PFSK-1 (cell line): ENCODE measurements around the gene PRPH2.

Source experiments
- FOXP2 ChIP-seq: optimal IDR thresholded peaks from 2 replicates; pipeline ENCODE3; 2011; ENCODE audit warnings: borderline replicate concordance, control low read depth, inconsistent platforms; ENCODE audit not compliant: insufficient read depth; ENCODE audit errors: extremely low read length, extremely low read depth
- POLR2AphosphoS5 ChIP-seq: IDR thresholded peaks from 2 replicates; pipeline ENCODE4 v1.6.1; 2012; ENCODE audit warnings: low read depth, mild to moderate bottlenecking, control low read depth, low read length, moderate library complexity
- SIN3A ChIP-seq: IDR thresholded peaks from 2 replicates; pipeline ENCODE4 v1.6.1; 2012; ENCODE audit warnings: mild to moderate bottlenecking, low read length, moderate library complexity, borderline replicate concordance; ENCODE audit not compliant: insufficient read depth
- TAF1 ChIP-seq: IDR thresholded peaks from 2 replicates; pipeline ENCODE4 v1.6.1; 2012; ENCODE audit warnings: low read length, control low read depth, borderline replicate concordance; ENCODE audit not compliant: insufficient read depth
- TF ChIP-seq, protein P1 (sequence below), 2 experiments: IDR thresholded peaks; 2 replicates each; pipeline versions ENCODE4 v1.6.1 to v1.8.0; 2011 to 2012; ENCODE audit warnings: low read depth in 2 of 2, low read length in 2 of 2, control low read depth in 1 of 2, inconsistent platforms in 1 of 2, mild to moderate bottlenecking in 1 of 2, moderate library complexity in 1 of 2; ENCODE audit not compliant: insufficient read depth in 1 of 2

PRPH2 gene

DNA sequence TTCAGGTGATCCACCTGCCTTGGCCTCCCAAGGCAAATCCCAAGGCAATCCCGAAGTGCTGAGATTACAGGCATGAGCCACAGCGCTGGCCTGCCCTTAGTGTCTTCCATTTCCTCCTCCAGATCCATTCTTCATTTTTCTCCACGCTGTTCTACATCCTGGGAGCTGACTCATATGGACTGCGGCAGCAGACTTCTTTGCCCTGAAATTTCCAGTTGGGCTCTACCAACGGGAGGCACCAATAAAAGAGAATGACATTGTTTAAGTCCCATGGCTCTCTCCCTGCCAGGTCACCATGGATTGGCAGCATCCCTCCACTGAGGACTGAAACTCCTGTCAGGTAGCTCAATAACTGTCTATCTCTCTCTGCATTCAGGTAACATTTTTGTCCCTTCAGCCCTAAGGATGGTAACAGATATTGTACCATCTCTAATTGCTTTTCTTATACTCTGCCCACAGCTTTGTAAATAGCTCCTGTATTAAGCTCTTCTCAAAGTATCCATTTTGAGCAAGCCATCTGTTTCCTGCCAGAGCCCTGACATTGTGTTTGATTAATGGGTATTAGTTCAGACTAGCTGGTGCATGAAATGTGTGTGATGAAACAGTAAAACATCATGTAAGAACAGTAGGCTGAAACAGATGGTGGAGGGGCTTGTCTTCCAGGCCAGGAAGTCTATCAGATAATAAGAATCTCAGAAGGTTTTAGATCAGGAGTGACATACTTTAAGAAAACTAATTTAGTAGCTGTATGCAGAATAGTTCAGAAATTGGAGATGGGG is 19.9 kb upstream of the PRPH2 start:
- TF ChIP-seq SIN3A (no peak), POLR2AphosphoS5 (no peak), TAF1 (no peak), FOXP2 (no peak)
- TF ChIP-seq, protein P1, sequence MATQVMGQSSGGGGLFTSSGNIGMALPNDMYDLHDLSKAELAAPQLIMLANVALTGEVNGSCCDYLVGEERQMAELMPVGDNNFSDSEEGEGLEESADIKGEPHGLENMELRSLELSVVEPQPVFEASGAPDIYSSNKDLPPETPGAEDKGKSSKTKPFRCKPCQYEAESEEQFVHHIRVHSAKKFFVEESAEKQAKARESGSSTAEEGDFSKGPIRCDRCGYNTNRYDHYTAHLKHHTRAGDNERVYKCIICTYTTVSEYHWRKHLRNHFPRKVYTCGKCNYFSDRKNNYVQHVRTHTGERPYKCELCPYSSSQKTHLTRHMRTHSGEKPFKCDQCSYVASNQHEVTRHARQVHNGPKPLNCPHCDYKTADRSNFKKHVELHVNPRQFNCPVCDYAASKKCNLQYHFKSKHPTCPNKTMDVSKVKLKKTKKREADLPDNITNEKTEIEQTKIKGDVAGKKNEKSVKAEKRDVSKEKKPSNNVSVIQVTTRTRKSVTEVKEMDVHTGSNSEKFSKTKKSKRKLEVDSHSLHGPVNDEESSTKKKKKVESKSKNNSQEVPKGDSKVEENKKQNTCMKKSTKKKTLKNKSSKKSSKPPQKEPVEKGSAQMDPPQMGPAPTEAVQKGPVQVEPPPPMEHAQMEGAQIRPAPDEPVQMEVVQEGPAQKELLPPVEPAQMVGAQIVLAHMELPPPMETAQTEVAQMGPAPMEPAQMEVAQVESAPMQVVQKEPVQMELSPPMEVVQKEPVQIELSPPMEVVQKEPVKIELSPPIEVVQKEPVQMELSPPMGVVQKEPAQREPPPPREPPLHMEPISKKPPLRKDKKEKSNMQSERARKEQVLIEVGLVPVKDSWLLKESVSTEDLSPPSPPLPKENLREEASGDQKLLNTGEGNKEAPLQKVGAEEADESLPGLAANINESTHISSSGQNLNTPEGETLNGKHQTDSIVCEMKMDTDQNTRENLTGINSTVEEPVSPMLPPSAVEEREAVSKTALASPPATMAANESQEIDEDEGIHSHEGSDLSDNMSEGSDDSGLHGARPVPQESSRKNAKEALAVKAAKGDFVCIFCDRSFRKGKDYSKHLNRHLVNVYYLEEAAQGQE (IDR thresholded peaks at IDR 0.05; ENCODE audit: insufficient read depth in 1 of 2, low read depth in 2 of 2, low read length in 2 of 2): no peak

DNA sequence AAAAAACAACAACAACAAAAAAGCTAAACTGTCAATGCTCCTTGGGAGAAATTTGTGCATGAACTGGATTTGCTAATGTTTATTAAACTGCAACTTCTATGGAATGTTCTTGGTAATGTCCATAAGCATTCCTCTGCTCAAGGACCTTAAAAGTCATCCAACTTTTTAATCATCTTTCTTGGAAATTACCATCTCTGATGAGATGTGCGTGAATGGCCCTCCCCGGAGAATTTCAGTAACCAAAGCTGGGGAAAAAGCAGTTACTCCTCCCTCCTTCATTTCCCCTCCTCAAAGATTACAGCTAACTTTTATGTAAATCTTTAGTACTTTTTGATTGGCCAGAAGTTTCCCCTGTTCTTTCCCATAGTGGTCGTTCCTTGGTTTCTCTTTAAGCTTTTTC is 18.3 kb upstream of the PRPH2 start:
- TF ChIP-seq, protein P1 (IDR thresholded peaks at IDR 0.05; ENCODE audit: insufficient read depth in 1 of 2, low read depth in 2 of 2, low read length in 2 of 2): no peak
- TF ChIP-seq SIN3A (no peak), TAF1 (no peak), FOXP2 (no peak), POLR2AphosphoS5 (no peak)

DNA sequence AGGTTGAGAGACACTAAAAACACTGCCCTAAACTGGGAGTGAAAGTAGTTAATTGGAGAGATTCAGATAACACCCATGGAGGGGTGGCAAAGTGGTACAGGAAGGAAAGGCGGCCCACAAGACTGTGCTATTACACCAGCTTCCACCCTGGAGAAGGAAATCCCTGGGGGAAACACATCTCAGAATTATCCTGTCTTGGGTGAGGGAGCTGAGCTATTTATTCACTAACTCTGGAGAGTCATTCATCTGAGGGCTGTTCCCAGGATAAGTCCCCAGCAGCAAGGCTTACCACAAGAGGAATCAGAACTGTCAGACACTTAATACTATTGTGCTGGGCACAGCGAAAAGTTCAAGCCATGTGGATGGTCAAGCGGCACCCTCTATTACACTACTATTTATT is 13.6 kb upstream of the PRPH2 start:
- TF ChIP-seq POLR2AphosphoS5 (no peak), FOXP2 (no peak)

DNA sequence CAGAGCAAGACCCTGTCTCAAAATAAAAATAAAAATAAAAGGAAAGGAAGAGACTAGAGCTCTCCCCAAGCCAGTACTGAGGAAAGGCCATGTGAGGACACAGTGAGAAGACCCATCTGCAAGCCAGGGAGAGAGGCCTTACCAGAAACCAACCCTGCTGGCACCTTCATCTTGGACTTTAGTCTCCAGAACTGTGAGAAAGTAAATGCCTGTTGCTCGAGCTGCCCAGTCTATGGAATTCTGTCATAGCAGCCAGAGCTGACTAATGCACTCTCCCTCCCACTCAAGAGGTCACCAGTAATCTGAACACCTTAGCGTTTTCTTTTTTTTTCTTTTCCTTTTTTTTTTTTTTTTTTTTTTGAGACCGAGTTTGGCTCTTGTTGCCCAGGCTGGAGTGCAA is 7.3 kb upstream of the PRPH2 start:
- TF ChIP-seq POLR2AphosphoS5: no peak
- TF ChIP-seq, protein P1 (IDR thresholded peaks at IDR 0.05; ENCODE audit: insufficient read depth in 1 of 2, low read depth in 2 of 2, low read length in 2 of 2): no peak
- TF ChIP-seq TAF1: no peak
- TF ChIP-seq FOXP2: no peak
- no peak for TF ChIP-seq SIN3A

DNA sequence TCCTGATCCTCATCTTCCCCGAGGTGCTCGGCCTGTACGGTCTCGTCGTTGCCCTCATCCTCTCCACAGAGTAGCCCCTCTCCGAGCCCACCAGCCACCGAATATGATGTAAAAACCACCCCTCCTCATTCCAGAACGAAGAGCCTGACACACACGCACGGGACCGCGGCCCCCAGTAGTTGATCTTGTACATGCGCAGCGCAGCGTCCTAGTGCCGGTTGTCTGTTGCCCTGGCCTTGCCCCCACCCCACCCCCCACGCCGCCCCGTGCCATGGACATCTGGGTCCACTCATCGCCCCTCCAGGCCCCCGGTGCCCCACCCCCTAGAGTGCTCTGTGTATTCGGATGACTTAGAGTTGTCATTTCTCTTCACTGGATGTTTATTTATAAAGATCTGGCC is 5.2 kb upstream of the PRPH2 start:
- TF ChIP-seq SIN3A: no peak
- TF ChIP-seq POLR2AphosphoS5: no peak
- no peak for TF ChIP-seq TAF1
- TF ChIP-seq, protein P1 (IDR thresholded peaks at IDR 0.05; ENCODE audit: insufficient read depth in 1 of 2, low read depth in 2 of 2, low read length in 2 of 2): no peak
- TF ChIP-seq FOXP2: no peak
